Prostate gland (tissue), 2 donors: ENCODE measurements around the gene CD151.

Experiments used
- POLR2A ChIP-seq: fragments of 450-650 bp; IDR thresholded peaks from one replicate; pipeline ENCODE4 v1.6.1; 2016; ENCODE audit warnings: antibody characterized with exemption, mild to moderate bottlenecking
- POLR2AphosphoS5 ChIP-seq: sonication (generic); formaldehyde crosslinking; IDR thresholded peaks from one replicate; pipeline ENCODE4 v1.6.1; 2017; ENCODE audit warnings: antibody characterized with exemption
- TF ChIP-seq, protein P1 (sequence below), 4 experiments: fragments of 200-600 bp in 2 of 4; fragments of 450-650 bp in 2 of 4; sonication (generic) in 2 of 4; IDR thresholded peaks; 1 replicate in 3 of 4; 2 replicates in 1 of 4; pipeline ENCODE4 v1.5.1; 2016 to 2019; ENCODE audit warnings: antibody characterized with exemption in 4 of 4, mild to moderate bottlenecking in 2 of 4, moderate library complexity in 2 of 4

GRCh38 chr11:868394-868793 is 35.6 kb downstream of the CD151 start:
- TF ChIP-seq, protein P1, sequence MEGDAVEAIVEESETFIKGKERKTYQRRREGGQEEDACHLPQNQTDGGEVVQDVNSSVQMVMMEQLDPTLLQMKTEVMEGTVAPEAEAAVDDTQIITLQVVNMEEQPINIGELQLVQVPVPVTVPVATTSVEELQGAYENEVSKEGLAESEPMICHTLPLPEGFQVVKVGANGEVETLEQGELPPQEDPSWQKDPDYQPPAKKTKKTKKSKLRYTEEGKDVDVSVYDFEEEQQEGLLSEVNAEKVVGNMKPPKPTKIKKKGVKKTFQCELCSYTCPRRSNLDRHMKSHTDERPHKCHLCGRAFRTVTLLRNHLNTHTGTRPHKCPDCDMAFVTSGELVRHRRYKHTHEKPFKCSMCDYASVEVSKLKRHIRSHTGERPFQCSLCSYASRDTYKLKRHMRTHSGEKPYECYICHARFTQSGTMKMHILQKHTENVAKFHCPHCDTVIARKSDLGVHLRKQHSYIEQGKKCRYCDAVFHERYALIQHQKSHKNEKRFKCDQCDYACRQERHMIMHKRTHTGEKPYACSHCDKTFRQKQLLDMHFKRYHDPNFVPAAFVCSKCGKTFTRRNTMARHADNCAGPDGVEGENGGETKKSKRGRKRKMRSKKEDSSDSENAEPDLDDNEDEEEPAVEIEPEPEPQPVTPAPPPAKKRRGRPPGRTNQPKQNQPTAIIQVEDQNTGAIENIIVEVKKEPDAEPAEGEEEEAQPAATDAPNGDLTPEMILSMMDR (IDR thresholded peaks at IDR 0.05) = no peak
- no peak for TF ChIP-seq POLR2A
- no peak for TF ChIP-seq POLR2AphosphoS5
